Measurements from ENCODE around the gene DEFB113. TPM values are rescaled to one million over a fixed set of nuclear protein-coding genes. Genes with fewer than 3 reads are reported as not detected.

DEFB113 gene
- total RNA-seq, 1 experiment from 2014 or later: not detected

- Mint-ChIP-seq H3K9me3 (no peaks in the 10 kb centered on the region), H3K27me3 (ENCODE audit: low read depth) (no peaks in the 10 kb centered on the region), H3K27ac (no peak overlapping the region), H3K4me1 (peaks cover 0 to 6% of the 10 kb centered on the region in 2 experiments; a peak in 2 of 4 replicates), H3K36me3 (ENCODE audit: insufficient read depth in 1 of 3, low read depth in 3 of 3) (no peaks in the 10 kb centered on the region), H3K4me3 (no peak overlapping the region)
- Histone ChIP-seq H2AFZ (ENCODE audit: low read length) (no peak overlapping the region), H3K27me3 (ENCODE audit: insufficient read depth, low read length) (no peaks in the 10 kb centered on the region), H3K18ac (ENCODE audit: insufficient read length, low read depth, low read length) (no peak overlapping the region), H3K4me1 (ENCODE audit: insufficient read depth, low read length) (no peaks in the 10 kb centered on the region), H3K9me3 (ENCODE audit: control insufficient read depth, low read depth, low read length) (no peaks in the 10 kb centered on the region), H2BK20ac (ENCODE audit: low read depth, low read length, poor library complexity, severe bottlenecking) (no peak overlapping the region), H3T11ph (ENCODE audit: low read length) (no peak overlapping the region), H2BK15ac (ENCODE audit: low read depth, low read length) (no peak overlapping the region), H3K4ac (ENCODE audit: low read depth, low read length) (no peak overlapping the region), H3K27ac (ENCODE audit: insufficient read length, low read depth, low read length) (no peak overlapping the region), H4K91ac (ENCODE audit: insufficient read length, low read depth, low read length) (no peak overlapping the region), H3K23me2 (ENCODE audit: insufficient read length, low read depth, low read length, poor library complexity, severe bottlenecking) (no peaks in the 10 kb centered on the region), H3K79me1 (ENCODE audit: insufficient read depth, low read depth, low read length, poor library complexity, severe bottlenecking) (no peaks in the 10 kb centered on the region), H3K9ac (ENCODE audit: extremely low read depth, insufficient read length, low read length) (no peak overlapping the region), H3K79me2 (ENCODE audit: insufficient read depth, low read length) (no peaks in the 10 kb centered on the region), H2BK5ac (ENCODE audit: insufficient read length, low read length) (no peak overlapping the region), H3K14ac (ENCODE audit: insufficient read depth, low read length) (no peak overlapping the region), H3K4me2 (ENCODE audit: insufficient read depth, insufficient read length, low read length) (no peak overlapping the region), H2AK5ac (ENCODE audit: insufficient read length, low read length) (no peak overlapping the region), H3K23ac (ENCODE audit: insufficient read length, low read depth, low read length) (no peak overlapping the region), H4K5ac (ENCODE audit: insufficient read length, low read depth, low read length) (no peak overlapping the region), H3K56ac (ENCODE audit: insufficient read length, low read depth, low read length) (no peak overlapping the region), H2BK120ac (ENCODE audit: low read depth, low read length, poor library complexity, severe bottlenecking) (no peak overlapping the region), H4K8ac (replicated peaks; ENCODE audit: insufficient read length, low read depth, low read length) (no peak overlapping the region), H2BK12ac (ENCODE audit: insufficient read length, low read depth, low read length) (no peak overlapping the region), H4K20me1 (ENCODE audit: control insufficient read depth, insufficient read depth, insufficient read length) (no peaks in the 10 kb centered on the region)
- TF ChIP-seq CTCF (conservative IDR thresholded peaks at IDR 0.05): no peak
- no peak for DNase-seq
- no CpG with 5 or more reads among the region's 2 CpGs for WGBS (ENCODE audit: extremely low coverage, insufficient read length, low lambda C conversion rate)
Observed at GRCh38 chr6:49951926-49952325, 17.5 kb downstream of the DEFB113 start.
